ENCODE results near the gene MLEC.
"Not testable (repeated sequence)": the region's sequence is repeated elsewhere in the genome, so short reads cannot be mapped to it uniquely, and the experiment has no call there.

Gene MLEC

DNA sequence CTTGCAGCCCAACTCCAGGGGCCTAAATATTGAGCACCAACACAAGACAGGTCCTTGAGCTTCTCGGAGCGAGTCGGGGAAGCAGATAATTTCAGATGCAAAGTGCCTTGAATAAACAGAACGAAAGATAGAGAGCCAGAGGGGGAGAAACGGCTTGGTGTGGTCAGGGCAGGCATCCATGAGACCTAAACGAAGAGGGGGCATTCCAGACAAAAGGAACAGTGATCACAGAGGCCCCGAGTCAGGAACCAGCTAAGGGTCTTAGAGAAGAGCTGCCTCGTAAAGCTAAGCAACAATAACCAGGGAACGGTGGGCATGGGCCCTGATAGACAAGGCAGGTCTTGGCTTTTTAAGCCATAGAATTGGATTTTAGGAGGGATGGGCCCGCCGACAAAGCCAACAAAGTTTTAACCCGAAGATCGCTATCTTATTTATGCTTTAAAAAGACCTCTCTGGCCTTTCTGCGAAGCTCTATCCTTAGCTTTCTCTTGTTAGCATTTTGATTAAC lies 38.3 kb downstream of the MLEC start:
- FAIRE-seq: no peak

DNA sequence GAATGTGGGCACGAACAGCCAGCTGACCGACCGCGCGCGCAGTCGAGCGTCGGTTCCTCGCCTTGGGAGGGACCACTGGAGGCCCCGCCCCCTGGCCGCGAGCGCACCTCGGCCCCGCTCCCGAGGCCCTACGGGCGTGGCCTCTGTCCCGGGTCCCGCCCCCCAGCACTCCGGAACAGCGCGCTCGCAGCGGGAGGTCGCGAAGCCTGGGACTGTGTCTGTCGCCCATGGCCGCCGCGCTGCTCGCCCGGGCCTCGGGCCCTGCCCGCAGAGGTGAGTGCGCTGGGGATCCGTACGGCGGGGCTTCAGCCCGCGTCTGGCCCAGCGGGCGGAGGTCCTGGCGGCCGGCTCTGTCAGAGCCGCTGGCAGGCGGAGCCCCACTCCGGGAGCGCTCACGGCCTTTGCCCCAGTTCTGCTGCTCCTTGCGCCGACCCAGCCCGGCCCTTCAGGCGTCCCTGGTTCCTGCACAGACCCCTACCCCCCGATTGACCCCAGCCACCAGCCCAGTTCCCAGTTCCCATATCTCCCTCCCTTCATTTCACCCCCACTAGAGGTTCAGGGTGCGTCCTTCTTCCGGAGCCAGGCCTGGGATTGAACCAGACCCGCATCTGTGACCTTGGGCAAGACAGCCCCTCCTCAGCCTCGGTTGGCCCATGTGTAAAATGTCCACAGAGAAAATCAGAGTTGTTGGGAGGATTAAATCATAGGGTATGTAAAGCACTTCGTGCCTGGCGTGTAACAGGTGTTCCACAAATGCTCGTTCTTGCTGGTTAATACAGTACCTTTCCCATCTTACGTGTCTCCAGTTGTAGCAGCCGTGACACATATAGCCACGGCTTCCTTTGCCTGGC lies 38.9 kb downstream of the MLEC start, which contains the start of gene ACADS:
ACADS (plus strand) TSS at position 168 of the 851 bp plus-strand sequence; CDS start at position 228, 60 bp downstream.
- no peak for FAIRE-seq

DNA sequence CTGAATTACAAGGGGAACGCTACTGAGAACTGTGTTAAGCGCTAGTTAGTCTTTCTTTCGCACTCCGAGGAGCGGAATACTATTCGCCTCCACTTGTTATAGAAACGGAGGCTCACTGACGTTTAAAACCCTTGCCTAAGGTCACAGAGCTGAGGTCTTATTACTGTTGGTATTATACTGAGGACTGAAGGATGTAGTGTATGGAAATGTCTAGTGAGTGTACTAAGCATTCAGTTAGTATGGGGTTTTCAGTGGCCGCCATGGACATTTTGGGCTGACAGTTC lies 39.5 kb downstream of the MLEC start:
- no peak for FAIRE-seq

DNA sequence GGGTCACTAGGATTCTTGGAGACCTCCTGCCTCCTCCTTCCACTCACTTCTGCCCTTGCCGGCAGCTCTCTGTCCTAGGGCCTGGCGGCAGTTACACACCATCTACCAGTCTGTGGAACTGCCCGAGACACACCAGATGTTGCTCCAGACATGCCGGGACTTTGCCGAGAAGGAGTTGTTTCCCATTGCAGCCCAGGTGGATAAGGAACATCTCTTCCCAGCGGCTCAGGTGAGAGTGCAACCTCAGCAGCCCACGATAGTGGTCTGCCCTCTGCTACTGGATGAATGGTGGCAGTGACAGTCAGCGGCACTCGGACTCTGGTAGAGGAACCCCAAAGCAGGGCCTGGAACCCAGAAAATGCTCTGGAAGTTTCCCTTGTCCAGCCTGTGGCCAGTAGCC lies 40.0 kb downstream of the MLEC start:
- FAIRE-seq: no peak

DNA sequence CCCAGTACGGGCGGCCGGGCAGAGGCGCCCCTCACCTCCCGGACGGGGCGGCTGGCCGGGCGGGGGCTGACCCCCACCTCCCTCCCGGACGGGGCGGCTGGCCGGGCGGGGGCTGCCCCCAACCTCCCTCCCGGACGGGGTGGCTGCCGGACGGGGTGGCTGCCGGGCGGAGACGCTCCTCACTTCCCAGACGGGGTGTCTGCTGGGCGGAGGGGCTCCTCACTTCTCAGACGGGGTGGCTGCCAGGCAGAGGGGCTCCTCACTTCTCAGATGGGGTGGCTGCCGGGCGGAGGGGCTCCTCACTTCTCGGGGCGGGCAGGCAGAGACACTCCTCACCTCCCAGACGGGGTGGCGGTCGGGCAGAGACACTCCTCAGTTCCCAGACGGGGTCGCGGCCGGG lies 45.2 kb downstream of the MLEC start:
- FAIRE-seq: not testable (repeated sequence)

DNA sequence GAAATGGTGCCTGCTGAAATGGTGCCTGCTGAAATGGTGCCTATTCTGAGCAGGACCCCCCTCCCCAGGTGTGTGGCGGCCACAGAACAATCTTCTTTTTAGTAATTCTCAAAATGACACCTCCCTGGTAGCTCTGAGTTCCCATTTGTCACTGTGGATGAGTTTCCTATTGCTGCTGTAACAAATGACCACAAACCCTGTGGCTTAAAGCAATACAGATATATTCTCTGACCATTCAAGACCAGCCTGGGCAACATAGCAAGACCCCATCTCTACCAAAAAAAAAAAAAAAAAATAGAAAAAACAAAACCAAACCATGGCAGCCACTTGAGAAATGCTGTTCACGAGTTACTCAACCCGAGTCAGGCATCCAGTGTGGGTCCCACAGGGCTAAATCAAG lies 46.6 kb downstream of the MLEC start:
- FAIRE-seq: no peak

DNA sequence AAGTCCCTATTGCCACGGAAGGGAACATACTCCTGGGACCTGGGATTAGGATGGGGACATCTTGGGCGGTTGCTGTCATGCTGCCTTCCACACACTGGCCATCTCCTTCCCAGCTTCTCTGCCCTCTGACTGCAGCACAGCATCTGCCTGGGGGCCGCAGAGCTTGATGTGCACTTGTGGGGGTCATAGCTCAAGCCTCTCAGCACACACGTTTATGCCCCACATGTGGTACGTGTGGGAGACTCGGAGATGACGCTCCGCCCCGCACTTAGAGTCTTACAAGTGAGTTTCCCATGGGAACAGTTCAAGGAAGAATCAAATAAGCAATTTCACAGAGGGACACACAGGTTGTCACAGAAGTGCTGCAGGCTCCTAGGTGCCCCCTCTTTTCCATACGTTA lies 47.3 kb downstream of the MLEC start:
- FAIRE-seq: no peak

DNA sequence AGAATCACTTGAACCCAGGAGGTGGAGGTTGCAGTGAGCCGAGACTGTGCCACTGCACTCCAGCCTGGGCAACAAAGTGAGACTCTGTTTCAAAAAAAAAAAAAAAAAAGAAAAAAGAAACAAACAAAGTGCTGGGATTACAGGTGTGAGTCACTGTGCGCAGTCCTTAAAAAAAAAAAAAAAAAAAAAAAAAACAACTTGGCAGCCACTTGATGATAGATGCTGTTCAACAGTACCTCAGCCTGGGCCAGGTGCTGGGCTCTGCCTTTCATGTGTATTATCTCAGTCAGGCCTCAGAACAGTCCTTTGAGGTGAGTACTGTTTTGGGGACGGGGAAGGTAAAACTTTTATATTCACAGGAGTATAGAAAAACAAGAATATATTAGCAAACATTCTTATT lies 48.2 kb downstream of the MLEC start:
- FAIRE-seq: no peak

DNA sequence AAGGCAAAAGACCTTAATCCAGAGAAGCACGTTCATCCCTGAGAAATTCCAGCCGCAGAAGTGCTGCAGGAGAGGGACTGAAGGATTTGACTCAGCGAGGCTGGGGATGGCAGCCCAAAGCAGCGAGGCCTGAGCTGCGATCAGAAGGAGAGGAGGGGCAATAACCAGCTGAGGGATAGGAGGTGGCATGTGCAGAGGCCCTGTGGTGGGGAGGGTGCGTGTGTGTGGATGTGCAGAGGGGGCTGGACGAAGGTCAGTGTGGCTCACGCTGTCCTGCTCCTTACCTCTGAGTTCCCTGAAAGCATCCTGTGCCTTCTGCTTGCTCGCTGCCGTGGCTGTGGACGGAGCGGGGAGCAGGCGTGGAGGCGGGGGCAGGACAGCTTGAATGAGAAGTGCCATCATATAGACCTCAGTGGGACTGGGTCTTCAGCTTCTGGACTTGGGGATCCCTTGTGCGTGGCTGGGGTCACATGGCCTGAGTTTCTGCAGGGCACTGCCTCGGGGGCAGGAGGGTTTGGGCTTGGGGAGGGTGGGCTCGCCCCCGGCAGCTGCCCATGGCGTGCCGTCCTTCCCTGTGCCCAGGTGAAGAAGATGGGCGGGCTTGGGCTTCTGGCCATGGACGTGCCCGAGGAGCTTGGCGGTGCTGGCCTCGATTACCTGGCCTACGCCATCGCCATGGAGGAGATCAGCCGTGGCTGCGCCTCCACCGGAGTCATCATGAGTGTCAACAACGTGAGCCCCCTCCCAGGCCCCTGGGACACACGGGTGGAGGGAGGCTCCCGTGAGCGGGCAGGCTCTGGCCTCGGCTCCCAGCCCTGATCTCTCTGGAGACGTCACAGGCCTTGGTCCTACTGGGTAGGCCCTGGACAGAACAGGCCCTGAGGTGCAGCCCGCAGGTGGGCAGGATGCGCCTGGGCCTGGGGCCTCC lies 49.7 kb downstream of the MLEC start:
- no peak for FAIRE-seq

DNA sequence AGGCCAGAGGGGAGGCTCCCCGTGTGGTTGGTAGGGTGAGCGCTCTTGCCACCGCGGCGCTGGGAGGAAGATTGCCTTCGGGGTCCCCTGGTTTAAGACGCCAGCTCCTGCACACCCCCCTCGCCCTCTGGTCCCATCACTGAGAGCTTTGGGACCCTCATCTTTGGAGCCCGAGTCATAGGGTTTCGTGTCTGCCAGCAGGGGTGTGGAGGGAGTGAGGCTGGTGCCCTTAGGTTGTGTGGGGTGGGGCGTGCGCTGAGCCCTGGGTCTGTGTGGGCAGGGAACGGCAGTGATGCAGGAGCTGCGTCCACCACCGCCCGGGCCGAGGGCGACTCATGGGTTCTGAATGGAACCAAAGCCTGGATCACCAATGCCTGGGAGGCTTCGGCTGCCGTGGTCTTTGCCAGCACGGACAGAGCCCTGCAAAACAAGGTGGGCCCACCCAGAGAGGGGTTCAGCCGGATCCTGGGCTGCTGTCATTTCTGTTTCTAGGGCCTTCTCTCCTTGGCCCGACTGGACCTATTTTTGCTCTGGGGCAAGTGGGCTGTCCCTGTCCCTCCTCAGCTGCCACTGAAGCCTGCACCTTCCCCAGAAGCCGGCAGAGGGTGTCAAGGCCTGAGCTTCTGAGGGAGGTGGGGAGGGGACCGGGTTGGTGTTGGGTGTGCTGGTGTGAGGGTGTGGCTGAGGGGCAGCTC lies 50.8 kb downstream of the MLEC start:
- FAIRE-seq: no peak

DNA sequence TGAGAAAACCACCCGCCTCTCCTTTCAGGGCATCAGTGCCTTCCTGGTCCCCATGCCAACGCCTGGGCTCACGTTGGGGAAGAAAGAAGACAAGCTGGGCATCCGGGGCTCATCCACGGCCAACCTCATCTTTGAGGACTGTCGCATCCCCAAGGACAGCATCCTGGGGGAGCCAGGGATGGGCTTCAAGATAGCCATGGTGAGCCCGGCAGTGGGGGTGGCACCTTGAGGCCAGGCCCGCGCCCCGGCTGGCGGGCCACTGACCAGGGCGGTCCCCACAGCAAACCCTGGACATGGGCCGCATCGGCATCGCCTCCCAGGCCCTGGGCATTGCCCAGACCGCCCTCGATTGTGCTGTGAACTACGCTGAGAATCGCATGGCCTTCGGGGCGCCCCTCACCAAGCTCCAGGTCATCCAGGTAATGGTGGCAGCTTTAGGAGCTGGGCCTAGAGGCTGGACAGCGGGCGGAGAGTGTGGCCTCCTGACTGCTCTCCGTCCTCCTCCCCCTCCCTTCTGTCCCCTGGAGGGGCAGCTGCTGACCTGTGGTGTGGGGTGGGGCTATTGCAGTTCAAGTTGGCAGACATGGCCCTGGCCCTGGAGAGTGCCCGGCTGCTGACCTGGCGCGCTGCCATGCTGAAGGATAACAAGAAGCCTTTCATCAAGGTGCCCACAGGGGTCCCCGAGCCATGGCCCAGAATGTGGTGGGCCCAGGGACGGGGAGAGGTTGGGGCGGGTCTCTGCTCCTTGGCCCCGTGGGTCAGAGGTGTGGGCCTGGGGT lies 51.5 kb downstream of the MLEC start:
- no peak for FAIRE-seq

DNA sequence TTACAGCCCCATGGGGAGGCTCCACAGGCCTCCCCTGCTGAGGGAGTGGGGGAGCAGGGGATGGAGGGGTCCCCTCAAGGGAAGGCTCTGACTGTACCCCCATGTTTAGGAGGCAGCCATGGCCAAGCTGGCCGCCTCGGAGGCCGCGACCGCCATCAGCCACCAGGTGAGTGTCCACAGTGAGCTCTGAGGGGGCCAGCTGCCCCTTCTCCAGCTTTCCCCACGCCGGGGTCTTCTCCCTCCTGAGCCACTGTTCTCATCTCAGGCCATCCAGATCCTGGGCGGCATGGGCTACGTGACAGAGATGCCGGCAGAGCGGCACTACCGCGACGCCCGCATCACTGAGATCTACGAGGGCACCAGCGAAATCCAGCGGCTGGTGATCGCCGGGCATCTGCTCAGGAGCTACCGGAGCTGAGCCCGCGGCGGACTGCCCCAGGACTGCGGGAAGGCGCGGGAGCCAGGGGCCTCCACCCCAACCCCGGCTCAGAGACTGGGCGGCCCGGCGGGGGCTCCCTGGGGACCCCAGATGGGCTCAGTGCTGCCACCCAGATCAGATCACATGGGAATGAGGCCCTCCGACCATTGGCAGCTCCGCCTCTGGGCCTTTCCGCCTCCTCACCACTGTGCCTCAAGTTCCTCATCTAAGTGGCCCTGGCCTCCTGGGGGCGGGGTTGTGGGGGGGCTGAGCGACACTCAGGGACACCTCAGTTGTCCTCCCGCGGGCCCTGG lies 52.2 kb downstream of the MLEC start:
- no peak for FAIRE-seq

DNA sequence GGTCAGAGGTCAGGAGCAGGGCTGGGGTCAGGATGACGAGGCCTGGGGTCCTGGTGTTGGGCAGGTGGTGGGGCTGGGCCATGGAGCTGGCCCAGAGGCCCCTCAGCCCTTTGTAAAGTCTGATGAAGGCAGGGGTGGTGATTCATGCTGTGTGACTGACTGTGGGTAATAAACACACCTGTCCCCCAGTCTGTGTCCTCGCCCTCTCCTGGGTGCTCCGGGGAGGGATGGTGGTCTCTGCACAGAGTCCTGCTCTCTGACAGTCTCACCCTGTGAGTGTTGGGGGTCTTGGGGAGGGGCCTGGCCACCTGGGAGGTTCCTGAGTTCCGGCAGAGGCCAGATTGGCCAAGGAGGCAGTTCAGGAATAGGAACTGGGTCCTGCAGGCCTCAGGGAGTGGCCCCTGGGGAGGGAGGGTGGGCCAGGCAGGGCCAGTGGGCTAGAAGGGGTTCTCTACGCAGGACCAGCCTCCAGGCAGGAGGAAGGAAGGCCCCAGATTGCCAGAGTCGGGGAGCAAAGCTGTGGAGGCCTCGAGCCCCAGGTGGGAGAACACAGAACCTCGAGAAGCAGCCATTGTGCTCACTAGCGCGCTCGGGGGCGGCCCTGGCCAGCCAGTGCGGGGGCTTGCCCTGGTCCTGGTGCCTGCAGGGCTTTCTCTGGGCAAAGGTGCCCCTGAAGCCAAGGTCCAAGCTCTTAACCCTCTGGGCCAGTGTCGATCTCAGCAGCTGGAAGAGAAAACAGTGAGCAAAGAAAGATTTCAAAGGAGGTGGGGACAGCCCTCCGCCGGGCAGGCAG lies 53.1 kb downstream of the MLEC start:
- FAIRE-seq: no peak

DNA sequence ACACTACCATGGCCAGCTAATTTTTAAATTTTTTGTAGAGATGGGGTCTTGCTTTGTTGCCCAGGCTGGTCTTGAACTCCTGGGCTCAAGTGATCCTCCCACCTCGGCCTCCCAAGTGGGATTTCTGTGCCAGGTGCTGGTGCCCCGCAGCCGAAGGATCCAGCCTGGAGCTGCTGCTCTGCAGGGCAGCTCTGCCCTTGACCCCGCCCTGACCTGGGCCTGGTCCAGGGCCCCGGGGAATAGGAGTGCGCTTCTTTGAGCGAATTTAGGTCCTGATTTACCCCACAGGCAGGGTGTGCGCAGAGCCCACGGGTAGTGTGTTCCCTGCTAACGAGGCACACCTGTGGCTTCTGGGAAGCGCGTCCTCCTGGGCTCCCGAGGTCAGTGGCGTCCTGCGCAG lies 53.9 kb downstream of the MLEC start:
- no peak for FAIRE-seq

DNA sequence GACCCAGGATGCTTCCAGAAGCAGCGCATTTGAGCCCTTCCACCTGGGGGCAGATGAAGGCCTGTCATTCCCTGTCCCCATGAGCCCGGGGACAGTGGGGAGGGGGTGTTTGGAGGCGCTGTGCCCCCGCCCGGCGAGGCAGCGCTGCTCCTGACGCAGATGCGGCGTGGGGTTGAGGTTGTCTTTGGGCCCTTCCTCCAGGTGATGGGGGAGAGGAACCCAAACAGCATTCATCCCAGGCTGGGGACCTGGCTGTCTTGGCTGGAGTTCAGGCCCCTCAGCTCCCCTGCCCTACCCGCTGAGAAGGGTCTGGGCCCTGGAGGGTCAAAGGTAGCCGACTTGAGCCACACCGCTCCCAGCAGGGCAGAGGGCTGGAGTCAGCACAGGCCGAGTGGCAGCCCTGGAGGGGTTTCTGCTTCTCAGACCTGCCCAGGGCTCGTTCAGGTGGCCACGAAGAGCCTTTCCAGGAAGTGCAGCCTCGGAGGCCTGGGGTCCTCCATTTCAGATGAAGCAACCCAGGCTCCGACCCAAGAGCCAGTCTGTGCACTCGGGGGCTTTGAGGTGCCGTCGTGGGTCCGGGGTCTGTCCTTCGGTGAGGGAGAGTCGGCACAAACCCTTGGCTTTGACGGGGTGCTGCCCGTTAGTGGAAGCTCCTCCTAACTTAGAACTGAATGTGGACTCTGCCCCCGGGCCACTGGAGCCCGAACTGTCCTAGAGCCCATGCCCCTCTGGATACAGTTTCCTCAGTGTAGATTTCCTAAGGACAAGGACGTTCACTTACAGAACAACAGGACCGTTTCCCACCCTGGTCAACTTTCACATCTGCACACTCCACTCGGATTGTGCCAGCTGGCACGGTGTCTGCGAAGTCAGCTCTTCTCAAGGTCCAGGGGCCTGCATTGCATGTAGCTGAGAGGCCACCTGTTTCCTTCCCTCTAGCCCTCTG lies 54.8 kb downstream of the MLEC start:
- no peak for FAIRE-seq

DNA sequence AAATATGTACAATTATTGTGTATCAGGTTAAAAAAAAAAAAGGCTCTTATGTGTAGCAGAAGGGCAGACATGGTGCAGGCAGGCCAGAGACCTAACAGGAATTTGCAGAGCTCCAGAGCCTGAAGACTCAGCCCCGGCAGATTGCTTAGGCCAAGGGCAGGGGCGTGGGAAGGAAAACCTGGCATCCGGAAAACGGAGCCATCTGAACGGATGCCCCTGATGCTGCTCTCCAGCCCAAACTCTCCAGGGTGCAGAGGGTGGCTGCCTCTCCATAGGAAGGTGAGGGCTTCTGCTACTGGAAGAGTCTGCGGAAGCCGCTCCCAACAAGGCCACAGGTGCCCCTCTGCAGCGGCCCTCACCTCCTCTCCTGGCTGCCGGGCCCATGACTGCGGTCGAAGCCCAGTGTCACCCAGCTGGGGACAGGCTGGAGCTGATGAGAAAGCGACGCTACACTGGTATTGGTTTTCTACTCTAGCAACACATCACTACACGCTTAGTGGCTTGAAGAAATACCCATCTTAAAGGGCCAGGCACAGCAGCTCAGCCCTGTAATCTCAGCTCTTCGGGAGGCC lies 58.1 kb downstream of the MLEC start:
- FAIRE-seq: no peak

DNA sequence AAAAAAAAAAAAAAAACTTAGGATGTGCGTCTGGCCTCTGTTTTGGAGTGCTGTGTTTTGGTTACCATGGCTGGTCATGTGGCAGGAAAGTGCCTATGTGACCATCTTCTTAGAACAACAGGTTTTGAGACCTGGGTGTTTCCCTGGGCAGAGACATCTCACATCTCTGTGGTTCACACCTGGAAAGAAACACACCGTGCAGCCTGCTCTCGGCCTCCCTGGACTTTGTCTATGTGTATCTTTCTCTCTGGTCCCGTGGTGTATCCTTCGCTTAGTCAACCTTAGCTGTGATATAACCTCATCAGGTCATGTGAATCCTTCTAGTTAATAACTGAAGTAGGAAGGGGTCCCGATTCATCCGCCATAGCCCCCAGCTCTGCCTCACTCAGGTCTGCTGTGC lies 61.3 kb downstream of the MLEC start:
- FAIRE-seq: no peak

DNA sequence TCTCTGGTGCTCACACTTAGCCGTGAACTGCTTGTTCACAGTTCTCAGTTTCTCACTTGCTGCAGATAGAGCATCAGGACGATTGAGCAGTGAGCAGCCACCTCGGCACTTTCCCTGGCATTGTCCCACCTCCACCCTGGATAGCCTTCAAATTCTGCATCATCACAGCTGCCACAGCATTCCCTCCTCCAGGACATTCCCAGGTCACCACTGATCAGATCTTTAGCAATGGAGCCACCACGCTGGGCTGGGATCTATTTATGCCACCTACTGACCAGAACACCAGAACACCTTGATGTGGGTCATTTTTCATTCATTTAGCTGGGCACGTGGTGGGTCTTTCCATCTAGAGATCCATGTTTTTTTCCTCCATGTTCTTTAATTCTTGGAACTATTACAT lies 62.3 kb downstream of the MLEC start:
- no peak for FAIRE-seq

DNA sequence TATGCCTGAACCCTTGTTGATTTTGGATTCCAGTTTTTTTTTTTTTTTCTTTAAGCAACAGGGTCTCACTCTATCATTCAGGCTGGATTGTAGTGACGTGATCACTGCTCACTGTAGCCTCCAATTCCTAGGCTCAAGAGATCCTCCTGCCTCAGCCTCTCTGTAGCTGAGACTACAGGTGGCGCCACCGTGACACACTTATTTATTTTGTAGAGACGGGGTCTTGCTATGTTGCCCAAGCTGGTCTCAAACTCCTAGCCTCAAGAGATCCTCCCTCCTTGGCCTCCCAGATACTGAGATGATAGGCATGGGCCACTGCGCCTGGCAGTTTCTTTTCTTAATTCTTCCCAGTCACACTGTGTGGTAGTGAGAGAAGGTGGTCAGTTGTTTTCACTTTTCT lies 63.9 kb downstream of the MLEC start:
- FAIRE-seq: no peak
